NCI-H82 (cell line): ENCODE measurements around the gene PTGDR2.

Experiments
- DNase-seq: peaks from one replicate; lab custom pipeline; 2025; lab: John Stamatoyannopoulos, UW

The PTGDR2 gene

GRCh38 chr11:60858731-60859464, 3.1 kb upstream of the PTGDR2 start:
- no peak for DNase-seq

DNA sequence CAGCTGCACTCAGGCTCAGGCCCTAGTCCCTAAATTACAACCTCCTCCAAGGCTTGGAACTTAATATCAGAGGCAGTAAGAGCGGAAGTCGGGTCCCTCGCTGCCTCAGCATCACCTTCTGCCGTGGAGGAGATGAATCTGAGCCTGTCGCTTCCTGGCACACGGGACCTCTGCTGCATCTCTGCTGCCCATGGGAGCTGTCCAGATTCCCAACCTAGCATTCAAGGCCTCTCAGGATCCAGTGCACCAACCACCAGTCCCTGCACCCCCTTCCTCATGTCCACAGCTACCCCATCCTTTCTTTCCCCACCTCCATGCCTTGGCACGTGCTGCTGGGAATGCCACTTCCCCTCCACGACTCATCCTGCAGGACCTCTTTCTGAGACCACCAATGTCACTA, 2.5 kb upstream of the PTGDR2 start:
- no peak for DNase-seq

DNA sequence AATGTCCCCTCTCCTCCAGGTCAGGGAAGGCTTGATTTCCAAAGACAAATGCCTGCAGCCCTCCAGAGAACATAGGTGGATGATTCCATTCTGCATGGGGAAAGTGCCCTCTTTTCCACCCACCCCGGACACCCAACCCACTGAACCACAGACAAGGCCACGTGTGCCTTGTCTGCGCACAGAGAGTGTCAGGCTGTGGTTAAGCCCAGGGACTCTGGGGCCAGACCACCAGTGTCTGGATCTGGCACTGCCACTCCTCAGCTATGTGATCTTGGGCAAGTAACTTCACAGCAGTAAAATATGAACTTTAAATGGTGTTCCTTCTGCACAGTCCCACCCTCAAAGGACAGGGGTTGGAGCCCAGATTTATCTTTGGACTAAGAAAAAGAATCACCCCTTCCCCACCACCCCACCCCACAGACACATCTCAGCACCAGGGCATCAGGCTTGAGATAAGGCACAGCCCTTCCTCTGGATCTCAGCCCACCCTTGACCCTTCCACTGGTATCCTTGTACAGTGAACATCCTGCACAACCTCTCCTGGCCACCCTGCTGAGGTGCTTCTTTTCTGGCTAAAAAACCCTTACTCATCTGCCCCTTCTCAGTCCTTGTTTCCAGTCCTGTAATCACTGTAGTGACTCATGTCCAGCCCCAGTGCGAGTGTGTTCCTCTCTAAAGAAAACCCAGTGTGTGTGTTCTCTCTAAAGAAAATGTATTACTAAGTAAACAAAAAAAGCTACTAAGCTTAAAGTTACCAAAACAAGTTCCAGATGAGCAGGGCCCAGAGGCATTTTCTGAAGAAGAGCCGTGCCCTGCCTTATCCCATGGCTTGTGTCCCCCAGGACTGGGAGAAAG, 1.9 kb upstream of the PTGDR2 start:
- DNase-seq: no peak

DNA sequence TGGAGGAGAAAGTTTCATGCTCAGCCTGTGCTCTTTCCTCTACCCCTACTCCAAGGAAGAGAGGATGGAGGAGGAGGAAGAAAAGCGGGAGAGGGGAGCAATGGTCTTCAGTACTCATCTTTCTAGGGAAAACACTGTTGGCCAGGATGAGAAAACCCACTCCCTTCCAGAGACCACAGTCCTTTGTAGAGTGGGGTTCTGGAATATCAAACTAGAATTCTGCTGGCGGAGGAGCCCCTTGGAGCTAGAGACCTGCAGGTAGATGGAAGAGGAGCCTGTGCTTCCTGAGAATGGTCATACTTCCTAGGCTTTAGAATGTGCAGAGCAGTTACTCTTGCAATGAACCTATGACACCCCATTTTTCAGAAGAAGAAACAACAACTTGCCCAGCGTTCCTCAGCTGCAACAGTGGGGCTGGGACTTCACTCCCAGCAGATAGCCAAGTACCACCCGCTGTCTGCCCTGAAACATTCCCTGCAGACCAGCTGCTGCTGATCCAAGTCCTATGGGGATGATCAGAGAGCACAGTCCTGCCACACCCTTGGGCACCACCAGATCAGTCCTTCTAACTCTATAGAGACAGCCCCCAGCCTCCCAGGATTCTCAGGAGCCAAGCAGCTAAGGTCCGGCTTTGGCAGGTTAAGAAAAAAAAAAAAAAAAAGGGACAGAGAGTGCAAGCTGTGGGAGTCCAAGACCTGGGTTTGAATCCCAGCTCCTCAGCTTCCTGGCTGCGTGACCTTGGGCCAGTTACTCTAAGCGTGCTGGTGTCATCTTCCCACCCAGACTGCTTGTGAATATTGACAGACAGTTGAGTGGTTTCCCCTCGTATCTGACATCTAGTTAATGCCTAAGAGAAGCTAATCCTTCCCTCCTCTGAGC, 664 bp downstream of the PTGDR2 start:
- DNase-seq: peak; percentile 23

DNA sequence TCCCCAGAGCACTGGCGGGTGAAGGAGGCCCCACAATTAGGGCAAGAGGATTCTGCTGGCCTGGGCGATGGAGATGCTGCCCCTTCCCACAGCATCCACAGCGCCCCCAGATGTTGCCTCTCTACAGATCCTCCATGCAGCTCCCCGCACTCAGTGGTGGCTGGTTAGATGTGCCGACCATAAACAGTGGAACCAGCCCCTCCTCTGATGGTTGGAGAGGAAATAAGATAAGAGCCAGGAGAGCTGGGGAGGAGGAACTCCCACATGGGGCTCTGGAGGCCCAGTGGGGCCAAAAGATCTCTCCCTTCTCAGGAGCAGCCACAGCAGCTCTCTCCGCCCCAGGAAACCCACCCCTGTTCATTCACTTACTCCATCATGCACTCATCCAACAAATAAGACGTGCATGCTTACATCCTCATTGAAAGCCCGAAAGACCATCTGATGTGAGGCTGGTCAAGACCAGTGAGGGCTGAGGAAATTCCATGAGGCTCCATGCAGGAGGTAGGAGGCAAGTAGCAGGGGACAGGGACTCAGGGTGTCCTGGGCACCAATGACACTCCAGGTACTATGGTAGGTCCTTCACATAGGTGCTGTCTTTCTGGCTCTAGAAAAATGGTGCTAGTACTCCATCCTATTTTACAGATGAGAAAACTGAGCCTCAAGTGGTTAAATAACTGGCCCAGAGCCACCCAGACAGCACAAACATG, 1.5 kb downstream of the PTGDR2 start:
- DNase-seq: no peak

DNA sequence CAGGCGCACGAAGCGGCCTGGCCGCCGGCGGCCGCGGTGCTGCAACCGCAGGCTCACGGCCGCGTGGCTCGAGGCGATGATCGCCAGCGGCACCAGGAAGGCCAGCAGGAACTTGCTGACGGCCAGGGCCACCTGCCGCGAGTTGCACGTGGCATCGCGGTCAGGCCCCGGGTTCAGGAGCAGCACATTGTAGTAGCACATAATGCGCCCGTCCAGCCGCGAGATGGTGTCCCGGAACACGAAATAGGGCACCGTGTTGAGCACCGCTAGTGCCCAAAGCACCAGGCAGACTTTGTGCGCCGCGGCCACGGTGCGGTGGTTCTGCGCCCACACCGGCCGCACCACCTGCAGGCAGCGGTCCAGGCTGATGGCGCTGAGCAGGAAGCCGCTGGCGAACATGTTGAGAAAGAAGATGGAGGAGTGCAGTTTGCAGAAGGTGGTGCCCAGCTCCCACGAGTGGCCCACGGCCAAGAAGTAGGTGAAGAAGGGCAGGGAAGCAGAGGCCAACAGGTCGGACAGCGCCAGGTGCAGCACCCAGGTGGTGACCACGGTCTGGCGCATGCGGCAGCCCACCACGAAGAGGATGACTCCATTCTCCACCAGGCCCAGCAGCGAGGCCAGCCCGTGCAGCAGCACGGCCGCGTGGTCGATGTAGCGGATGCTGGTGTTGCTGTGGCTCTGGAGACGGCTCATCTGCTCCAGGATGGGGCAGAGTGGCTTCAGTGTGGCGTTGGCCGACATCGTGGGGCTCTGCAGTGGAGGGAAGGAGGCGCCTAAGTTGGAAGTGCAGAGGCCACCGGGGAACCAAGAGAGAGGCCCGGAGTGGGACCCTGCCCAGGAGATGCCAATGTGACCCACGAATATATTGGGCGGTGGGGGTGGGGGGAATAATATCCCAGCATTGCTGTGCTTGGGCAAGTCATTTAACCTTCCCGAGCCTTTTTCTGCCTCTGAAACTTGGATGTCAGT, 2.5 kb downstream of the PTGDR2 start:
- no peak for DNase-seq

GRCh38 chr11:60852117-60852981, 3.4 kb downstream of the PTGDR2 start:
- no peak for DNase-seq

GRCh38 chr11:60851327-60852104, 4.2 kb downstream of the PTGDR2 start:
- DNase-seq: no peak

DNA sequence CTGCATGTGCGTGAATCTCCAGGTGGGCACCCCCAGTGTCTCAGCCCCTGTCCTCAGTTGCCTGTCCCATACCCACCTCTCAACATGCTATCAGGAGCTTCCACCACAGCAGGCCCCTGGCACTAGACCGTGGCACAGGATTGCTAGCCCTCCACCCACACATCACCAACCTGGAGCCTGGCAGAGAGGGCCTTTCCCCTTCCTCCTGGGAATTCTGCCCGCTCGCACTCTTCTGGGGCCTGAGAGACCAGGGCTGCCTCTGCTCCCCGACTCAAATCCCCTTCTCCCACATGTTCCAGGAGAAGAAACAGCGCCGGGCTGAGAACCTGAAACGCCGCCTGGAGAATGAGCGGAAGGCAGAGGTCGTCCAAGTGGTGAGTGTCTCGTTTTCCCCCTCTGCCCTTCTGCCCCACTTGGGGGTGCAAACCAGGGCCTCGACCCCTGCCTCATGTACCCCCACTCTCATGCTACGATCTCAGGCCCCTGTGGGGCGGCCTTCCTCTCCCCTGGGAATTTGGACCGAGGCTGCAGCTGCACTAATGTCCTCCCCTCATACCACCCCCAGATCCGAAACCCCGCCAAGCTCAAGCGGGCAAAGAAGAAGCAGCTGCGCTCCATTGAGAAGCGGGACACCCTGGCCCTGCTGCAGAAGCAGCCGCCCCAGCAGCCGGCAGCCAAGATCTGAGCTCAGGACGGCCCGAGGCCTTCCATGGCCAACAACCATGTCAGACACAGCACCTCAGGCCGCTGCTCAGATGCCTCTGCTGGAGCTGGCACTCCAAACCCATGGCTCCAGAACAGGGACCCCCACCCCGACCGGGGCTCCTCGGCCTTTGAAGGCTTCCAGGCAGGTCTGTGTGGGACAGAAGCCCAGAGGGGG, 5.9 kb downstream of the PTGDR2 start:
- no peak for DNase-seq

- no peak for DNase-seq
These were observed 7.0 kb downstream of the PTGDR2 start for GRCh38 chr11:60848714-60849151.

DNA sequence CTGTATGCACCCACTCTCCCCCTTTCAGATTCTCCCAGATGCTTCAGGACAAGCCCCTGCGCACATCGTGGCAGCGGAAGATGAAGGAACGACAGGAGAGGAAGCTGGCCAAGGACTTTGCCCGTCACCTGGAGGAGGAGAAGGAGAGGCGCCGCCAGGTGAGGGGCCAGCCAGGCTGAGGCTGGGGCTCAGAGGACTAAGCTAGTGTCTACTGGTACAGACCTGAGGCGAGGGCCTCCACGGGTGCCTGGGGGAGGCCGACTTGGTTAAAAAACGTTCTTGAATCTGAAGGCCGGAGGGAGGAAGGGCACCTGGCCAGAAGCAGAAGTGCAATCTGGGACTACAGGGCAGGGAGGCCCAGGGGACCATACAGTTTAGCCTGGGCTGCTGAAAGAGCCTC, 7.9 kb downstream of the PTGDR2 start:
- DNase-seq: no peak

DNA sequence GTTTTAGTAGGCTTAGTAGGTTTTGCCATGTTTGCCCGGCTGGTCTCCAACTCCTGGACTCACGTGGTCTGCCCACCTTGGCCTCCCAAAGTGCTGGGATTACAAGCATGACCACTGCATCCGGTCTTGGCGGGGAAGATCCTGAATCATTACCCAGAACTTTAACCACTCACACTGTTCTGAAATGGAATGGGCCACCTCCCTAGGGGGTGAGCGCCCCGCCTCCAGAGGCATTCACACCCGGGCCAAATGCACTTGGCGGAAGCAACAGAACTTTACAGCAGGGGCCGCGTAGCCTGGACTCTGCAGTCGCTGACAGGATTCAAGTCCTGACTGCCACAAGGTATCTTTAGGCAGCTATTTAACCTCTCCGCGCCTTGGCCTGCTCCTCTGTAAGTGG, 8.5 kb downstream of the PTGDR2 start:
- DNase-seq: no peak

- no peak for DNase-seq
These were observed 10.4 kb downstream of the PTGDR2 start for GRCh38 chr11:60845338-60845737.

- DNase-seq: no peak
These were observed 10.9 kb downstream of the PTGDR2 start for GRCh38 chr11:60844870-60845221.

GRCh38 chr11:60844045-60844869, 11.5 kb downstream of the PTGDR2 start:
- DNase-seq: no peak

- peak; percentile 66 for DNase-seq
These were observed 12.8 kb downstream of the PTGDR2 start for GRCh38 chr11:60842668-60843600.
